T-helper 1 cell (primary cell): Measurements from ENCODE around the gene SLC41A2.

Source experiments
- DNase-seq, 5 donors: peaks; one replicate each; pipeline ENCODE4 v3.0.0-alpha.2; 2012 to 2020

SLC41A2 gene

GRCh38 chr12:104929977-104930376 is 28.1 kb downstream of the SLC41A2 start:
- DNase-seq, result no peak

GRCh38 chr12:104929368-104929767 is 28.7 kb downstream of the SLC41A2 start:
- DNase-seq, result no peak

- DNase-seq, result no peak
Measured at GRCh38 chr12:104928036-104928745, 29.9 kb downstream of the SLC41A2 start.

- no peak for DNase-seq
Measured at GRCh38 chr12:104925501-104925900, 32.6 kb downstream of the SLC41A2 start.

GRCh38 chr12:104921340-104921739 is 36.8 kb downstream of the SLC41A2 start:
- DNase-seq, result no peak

- no peak for DNase-seq
Measured at GRCh38 chr12:104911942-104912341, 46.1 kb downstream of the SLC41A2 start.

GRCh38 chr12:104910196-104910840 is 47.8 kb downstream of the SLC41A2 start:
- no peak for DNase-seq

- DNase-seq, result no peak
Measured at GRCh38 chr12:104909761-104910160, 48.3 kb downstream of the SLC41A2 start.
